Ishikawa (cell line): Measurements from ENCODE around the gene KMT5B.

Experiments
- CEBPB ChIP-seq: IDR thresholded peaks from 2 replicates; pipeline ENCODE4 v1.6.1; 2012
- CREB1 ChIP-seq: IDR thresholded peaks from 2 replicates; pipeline ENCODE4 v1.6.1; 2012; ENCODE audit warnings: low read depth
- EP300 ChIP-seq: IDR thresholded peaks from 2 replicates; pipeline ENCODE4 v1.6.1; 2012; ENCODE audit warnings: borderline replicate concordance
- FOXM1 ChIP-seq: IDR thresholded peaks from 2 replicates; pipeline ENCODE4 v1.6.1; 2012; ENCODE audit warnings: low read depth, borderline replicate concordance
- MAX ChIP-seq: IDR thresholded peaks from 2 replicates; pipeline ENCODE4 v1.6.1; 2012
- NFIC ChIP-seq: IDR thresholded peaks from 2 replicates; pipeline ENCODE4 v1.6.1; 2012
- RAD21 ChIP-seq: IDR thresholded peaks from 2 replicates; pipeline ENCODE4 v1.6.1; 2012; ENCODE audit warnings: low read depth
- TAF1 ChIP-seq: IDR thresholded peaks from 2 replicates; pipeline ENCODE4 v1.6.1; 2012; ENCODE audit warnings: low read depth, mild to moderate bottlenecking
- TCF12 ChIP-seq: IDR thresholded peaks from 2 replicates; pipeline ENCODE4 v1.6.1; 2012; ENCODE audit warnings: low read depth
- TEAD4 ChIP-seq: IDR thresholded peaks from 2 replicates; pipeline ENCODE4 v1.6.1; 2012
- YY1 ChIP-seq: IDR thresholded peaks from 2 replicates; pipeline ENCODE4 v1.6.1; 2012; ENCODE audit warnings: low read depth
- TF ChIP-seq, protein P1 (sequence below): IDR thresholded peaks from 2 replicates; pipeline ENCODE4 v1.6.1; 2012; ENCODE audit warnings: low read depth, mild to moderate bottlenecking
- TF ChIP-seq, protein P2 (sequence below): IDR thresholded peaks from 2 replicates; pipeline ENCODE4 v1.6.1; 2012

- TF ChIP-seq NFIC = no peak
- TF ChIP-seq, protein P1, sequence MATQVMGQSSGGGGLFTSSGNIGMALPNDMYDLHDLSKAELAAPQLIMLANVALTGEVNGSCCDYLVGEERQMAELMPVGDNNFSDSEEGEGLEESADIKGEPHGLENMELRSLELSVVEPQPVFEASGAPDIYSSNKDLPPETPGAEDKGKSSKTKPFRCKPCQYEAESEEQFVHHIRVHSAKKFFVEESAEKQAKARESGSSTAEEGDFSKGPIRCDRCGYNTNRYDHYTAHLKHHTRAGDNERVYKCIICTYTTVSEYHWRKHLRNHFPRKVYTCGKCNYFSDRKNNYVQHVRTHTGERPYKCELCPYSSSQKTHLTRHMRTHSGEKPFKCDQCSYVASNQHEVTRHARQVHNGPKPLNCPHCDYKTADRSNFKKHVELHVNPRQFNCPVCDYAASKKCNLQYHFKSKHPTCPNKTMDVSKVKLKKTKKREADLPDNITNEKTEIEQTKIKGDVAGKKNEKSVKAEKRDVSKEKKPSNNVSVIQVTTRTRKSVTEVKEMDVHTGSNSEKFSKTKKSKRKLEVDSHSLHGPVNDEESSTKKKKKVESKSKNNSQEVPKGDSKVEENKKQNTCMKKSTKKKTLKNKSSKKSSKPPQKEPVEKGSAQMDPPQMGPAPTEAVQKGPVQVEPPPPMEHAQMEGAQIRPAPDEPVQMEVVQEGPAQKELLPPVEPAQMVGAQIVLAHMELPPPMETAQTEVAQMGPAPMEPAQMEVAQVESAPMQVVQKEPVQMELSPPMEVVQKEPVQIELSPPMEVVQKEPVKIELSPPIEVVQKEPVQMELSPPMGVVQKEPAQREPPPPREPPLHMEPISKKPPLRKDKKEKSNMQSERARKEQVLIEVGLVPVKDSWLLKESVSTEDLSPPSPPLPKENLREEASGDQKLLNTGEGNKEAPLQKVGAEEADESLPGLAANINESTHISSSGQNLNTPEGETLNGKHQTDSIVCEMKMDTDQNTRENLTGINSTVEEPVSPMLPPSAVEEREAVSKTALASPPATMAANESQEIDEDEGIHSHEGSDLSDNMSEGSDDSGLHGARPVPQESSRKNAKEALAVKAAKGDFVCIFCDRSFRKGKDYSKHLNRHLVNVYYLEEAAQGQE = no peak
- TF ChIP-seq FOXM1 = no peak
- TF ChIP-seq YY1 = no peak
- no peak for TF ChIP-seq CEBPB
- TF ChIP-seq MAX = no peak
- TF ChIP-seq, protein P2, sequence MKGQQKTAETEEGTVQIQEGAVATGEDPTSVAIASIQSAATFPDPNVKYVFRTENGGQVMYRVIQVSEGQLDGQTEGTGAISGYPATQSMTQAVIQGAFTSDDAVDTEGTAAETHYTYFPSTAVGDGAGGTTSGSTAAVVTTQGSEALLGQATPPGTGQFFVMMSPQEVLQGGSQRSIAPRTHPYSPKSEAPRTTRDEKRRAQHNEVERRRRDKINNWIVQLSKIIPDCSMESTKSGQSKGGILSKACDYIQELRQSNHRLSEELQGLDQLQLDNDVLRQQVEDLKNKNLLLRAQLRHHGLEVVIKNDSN = no peak
- TF ChIP-seq EP300 = no peak
- TF ChIP-seq RAD21 = no peak
- no peak for TF ChIP-seq TCF12
- no peak for TF ChIP-seq CREB1
- TF ChIP-seq TEAD4 = no peak
- TF ChIP-seq TAF1 = no peak
These were observed 83.0 kb downstream of the KMT5B start for GRCh38 chr11:68130121-68130520.
